Smooth muscle cell of the pulmonary artery (primary cell): ENCODE data around the gene FILIP1L. TPM values are rescaled to one million over a fixed set of nuclear protein-coding genes. Genes with fewer than 3 reads are reported as not detected.

Source experiments
- total RNA-seq: library from RNA; depleted of rRNA; stranded (reverse); fragments of >200 nt; gene quantifications from 2 replicates; pipeline ENCODE4 v1.2.3, GENCODE V29; 2014

FILIP1L gene
- 23.8 and 24.7 TPM in 2 replicates for total RNA-seq

DNA sequence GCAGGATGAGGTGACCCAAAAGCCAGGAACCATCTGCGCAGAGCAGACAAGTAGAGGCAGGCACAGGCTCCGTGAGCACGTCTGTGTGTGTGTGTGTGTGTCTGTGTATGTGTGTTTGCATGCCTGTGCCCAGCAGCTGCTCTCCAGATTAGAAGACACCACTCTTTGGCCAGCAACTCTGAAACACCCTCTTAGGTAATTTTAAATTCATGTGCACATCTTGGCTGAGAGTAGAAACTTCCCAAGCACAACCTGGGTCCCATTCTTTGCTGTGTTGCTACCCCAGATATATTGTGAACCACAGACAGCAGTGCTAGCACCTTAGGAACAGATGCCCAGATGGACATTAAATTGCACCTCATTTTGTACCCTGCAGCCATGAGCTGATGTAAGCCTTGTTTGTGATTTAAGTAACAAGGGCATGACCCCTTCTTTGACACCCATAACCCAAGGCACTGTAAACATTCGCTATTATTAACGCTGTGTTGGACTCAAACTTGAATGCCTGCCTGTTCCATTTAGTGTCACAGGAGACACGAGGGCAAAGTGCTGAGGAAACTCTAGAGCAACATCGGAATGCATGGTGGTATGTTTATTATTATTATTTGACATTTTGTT is at the start of gene FILIP1L:
Gene FILIP1L, minus strand, starts transcription at position 89 of the 618 bp plus-strand sequence.

GRCh38 chr3:99817437-99818240 is 296.7 kb downstream of the FILIP1L start, which contains the start of gene CMSS1:
Gene CMSS1, plus strand, starts transcription at chr3:99817862.

Other genes starting within 250 kb of the FILIP1L start
- 57.3 and 76.6 TPM in 2 replicates for gene TBC1D23, start 146.5 kb upstream of the FILIP1L start, total RNA-seq
- gene NIT2, start 220.3 kb upstream of the FILIP1L start, total RNA-seq, result 13.6 and 18.3 TPM in 2 replicates